Astrocyte of the hippocampus (primary cell): ENCODE results near the gene DUSP23.

ENCODE experiments used
- DNase-seq: peaks from one replicate; pipeline ENCODE4 v3.0.0; 2011; ENCODE audit warnings: low read depth, low spot score

DUSP23 gene

DNA sequence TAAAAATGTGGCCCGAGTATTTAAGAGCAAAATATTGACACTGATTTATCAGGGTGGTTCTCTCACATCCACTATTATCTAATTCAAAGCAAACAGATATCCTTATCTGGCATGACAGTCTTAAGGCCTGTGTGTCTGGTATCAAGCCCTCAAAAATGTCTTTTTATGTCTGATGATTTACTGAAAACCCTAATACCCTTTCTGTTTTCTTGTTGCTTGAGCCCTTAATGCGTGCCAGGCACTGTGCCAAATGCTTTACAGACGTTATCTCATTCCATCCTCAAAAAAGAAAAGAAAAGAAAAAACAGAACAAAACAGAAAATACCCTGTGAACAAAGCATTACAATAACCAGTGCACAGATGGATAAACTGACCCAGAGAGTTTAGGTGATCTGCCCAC is 5.7 kb downstream of the DUSP23 start:
- no peak for DNase-seq

DNA sequence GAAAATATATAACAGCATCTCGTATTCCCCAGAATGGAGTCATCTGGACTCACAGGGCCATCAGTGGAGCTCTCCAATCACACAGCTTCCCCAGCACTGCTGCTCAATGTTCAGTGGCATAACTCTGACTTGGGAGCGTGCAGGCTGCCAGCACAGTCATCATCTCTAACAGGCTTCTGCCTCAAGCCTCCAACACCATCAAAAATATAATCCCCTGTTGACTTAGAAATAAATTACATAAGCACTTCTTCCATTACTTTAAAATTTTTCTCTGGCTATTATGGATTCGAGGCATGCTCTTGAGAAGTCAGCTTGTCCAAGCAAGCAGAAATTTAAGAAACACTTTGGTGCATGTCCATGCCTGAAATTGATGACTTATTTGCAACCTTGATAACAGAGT is 6.2 kb downstream of the DUSP23 start:
- peak; percentile 30 for DNase-seq

DNA sequence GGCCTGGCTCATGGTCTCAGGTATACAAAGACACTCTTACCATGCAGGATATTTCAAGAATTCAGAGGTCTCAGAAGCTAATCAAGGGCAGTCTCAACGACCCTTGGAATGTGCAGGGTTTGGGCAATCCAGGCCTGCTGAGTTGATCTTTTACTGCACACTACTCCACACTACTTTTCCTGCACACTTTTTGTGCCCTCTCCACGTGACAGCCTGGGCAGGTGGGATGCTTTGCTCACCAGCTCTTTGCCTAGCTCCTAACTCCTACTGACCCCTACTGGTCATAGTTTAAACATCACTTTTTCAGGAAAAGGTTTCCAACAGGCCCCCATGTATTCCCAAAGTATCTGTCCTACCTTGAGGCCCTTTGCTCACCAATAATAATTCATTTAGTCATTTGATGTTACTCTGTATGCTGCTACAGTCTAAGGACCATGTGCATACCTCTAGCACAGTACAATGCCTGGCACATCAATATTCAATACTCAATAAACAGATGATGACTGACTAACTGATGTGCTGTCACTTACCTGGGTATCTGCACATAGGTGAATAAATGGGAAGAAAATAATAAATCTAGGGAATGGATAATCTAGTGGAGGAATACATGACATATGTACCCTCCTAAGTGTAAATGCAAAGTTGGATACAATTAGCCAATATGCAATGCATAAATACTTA is 9.6 kb downstream of the DUSP23 start:
- DNase-seq: peak; percentile 31

DNA sequence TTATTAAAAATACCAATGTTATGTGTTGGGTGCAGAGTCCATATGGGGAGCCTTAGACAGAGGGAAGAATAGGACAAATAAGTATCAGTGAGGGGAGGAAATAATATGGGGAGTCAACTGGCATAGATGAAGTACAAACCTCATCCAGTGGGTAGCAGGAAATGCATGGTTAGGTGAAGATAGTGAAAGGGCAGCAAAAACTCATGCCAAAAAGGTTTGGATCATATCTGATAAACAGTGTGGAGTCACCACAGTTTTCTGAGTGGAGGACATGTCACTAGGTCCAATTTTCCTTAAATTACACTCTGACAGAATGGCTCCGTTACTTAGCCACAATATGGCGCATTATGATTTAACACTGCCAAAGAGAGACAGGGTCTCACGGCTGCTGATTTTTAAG is 10.3 kb downstream of the DUSP23 start:
- DNase-seq: no peak

DNA sequence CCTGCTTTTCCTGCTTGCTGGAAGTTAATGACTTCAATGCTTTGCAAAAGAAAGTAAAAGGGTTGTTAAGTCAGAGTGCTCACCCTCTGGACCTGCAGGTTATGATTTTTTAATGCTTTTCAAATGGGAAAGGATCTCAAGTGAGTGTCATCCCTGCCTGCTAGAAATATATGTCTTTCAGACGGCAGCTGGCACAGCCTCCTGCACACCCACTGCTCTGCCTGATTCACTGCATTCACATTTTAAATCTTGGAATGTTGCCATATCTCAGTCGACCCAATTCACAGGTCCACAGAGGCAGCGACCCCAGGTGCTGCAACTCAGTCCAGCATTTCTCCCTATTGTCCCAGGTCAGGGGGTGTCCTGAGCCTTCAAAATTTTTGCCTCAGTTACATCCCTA is 10.7 kb downstream of the DUSP23 start:
- no peak for DNase-seq

DNA sequence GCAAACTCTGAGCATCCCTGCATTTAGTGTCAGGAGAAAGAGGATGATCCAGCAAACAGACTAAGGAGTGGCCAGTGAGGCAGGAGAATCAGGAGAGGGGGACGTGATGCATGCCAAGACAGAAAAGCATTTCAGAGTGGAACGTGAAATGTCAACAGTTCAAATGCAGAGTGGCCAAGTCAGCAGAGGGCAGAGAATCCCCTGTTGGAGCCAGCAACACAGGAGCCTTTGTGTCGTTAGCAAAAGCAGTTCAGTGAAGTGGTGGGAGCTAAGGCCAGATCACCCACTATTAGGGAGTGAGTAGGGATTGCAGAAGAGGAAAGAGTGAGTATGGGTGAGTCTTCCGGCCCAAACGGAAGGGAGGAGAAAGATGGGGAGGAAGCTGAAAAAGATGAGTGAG is 14.8 kb downstream of the DUSP23 start:
- DNase-seq: no peak

DNA sequence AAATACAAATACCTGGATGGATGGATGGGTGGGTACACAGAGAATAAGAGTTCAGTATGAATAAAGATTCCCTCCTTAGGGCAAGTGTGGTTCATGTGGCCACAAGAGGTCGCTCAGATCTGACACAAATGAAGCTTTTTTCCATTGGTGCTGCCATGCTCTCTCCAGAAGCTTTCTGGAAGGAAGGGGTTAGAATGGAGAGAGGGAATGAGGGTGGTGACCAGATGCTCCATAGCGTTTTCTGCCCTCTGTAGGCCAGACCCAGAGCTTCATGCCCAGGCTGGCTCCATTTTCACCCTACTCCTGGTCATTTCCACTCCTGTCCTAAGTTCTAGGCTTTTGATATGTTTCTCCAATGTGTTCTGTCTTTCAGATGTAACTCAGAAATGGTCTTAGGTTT is 18.1 kb downstream of the DUSP23 start:
- peak; percentile 86 for DNase-seq

DNA sequence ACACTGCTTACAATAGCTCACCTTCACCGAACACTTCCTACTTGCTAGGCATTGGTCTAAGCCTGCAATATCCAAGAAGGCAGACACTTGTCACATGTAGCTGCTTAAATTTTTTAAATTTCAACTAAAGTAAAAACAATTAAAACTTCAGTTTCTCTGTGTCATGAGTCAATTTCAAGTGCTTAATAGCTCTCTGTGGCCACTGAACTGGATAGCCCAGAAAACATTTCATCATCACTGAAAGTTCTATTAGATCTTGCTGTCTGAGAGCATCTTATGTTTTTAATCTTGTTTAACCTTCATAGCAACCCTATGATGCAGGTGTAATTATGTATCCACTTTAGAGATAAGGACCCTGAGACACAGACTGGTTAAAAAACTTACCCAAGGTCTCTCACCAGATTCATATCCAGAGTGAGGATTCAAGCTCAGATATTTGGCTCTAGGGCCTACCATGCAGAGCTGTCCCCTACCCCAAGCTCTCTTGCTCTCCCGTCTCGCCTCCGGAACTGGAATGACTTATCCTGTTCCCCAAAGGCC is 18.8 kb downstream of the DUSP23 start:
- DNase-seq: no peak

DNA sequence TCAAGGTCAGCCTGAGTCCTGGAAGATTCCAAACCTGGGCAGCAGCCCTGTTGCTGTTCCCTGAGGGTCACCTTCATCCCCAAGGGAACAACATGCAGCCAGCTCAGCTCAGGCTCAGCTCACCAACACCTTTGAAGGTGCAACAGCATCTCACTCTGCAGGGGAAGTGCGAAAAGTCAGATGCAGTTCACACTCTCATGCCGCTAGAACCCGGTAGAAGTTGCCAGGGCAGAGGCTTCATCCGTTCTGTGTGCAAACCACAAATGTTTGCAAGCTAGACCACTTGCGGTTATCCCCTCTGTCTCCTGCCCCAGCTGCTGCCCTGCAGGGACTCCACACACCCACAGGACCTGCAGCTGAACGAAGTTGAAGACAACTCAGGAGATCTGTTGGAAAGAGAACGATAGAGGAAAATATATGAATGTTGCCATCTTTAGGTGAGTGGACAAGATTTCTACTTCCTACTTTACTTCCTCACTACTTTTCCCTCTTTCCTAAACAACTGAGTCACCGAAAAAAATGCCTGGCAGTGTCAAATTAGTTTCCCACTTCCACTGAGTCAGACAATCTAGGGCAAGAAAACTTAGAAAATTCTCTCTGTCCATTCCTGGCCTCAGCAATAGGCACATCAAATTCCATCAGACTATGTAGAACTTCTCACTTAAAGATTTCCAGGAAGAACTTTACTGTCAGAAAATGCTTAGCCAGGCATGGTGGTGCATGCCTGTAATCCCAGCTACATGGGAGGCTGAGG is 19.6 kb downstream of the DUSP23 start:
- no peak for DNase-seq

DNA sequence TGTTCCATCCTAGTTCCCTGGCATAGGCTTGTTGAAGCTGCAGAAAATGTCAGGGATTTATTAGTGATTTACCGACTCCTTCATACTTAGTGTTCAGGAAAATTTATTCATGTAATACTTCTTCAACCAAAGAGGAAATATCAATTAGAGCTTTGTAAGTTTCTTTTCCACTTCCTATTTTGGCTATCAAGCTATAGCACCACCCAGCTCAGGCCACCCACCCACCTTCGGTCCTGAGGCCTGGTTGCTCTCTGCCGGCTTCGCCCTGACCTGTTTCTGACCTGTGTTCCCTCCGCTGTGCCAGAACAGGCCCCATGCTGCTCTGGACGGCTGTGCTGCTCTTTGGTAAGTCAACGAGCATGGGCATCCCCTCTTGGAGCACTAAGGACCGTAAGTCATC is 21.3 kb downstream of the DUSP23 start, which contains the start of gene FCRL6:
Gene FCRL6, plus strand, starts transcription at position 250 of the 400 bp plus-strand sequence. Its CDS starts 65 bp downstream, at position 315.
- no peak for DNase-seq

DNA sequence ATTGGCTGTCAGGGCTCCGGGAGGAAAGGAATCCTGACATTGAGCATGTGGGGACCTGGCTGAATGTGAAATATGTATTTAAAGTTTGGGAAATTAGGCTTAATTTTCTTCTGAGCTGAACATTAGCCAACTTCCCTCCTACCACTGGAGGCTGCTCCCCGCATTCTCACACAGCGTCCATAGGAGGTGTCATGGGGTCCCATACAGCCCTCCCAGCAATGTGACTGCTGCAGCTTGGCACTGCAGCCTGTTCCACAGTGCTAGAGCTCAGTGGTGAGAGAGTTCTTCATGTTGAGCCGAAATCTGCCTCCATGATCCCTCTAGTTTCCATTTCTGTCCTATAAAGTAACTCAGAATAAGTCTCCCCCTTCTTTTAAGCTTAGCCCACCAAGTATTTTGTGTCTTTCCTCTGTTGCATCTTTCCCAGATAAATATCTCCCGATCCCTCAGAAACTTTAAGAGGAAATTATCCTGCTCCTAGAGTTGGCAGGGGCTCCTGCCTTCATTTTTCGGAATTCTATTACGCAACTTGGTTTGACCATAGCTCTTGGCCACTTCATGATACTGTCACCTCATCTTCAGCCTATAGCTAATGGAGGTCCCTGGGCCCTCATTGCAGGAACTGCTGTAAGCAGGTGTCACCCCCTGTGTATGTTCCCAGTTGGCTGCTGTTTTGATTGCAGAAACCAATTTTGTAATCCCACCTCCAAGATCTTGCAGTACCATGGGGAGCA is 23.4 kb downstream of the DUSP23 start:
- no peak for DNase-seq

DNA sequence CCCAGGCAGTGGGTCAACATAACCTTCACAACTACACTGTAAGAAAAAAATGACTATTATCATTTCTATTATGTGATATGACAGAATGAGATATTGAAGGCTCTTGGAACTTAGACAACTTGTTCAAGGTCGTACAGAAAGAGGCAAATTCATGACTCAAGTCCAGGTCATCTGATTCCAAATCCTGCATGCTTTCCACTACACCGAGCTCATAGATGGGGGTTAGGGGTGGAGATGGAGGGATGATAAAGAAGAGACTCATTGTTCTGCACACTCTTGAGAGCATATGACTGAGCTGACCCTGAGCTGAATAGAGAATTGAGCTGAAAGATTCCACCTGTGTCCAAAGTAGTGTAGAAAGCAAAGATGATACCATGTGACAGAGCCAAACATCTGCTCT is 24.2 kb downstream of the DUSP23 start:
- DNase-seq: no peak

DNA sequence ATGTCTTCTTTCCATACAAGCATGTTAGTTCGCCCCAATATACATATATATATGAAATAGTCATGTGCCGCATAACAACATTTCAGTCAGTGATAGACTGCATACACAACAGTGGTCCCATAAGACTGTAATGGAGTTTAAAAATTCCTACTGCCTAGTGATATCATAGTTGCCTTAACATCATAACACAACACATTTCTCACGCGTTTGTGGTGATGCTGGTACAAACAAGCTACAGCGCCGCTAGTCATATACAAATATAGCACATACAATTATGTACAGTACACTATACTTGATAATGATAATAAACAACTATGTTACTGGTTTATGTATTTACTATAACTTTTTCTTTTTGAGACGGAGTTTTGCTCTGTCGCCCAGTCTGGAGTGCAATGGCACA is 35.2 kb downstream of the DUSP23 start:
- no peak for DNase-seq

DNA sequence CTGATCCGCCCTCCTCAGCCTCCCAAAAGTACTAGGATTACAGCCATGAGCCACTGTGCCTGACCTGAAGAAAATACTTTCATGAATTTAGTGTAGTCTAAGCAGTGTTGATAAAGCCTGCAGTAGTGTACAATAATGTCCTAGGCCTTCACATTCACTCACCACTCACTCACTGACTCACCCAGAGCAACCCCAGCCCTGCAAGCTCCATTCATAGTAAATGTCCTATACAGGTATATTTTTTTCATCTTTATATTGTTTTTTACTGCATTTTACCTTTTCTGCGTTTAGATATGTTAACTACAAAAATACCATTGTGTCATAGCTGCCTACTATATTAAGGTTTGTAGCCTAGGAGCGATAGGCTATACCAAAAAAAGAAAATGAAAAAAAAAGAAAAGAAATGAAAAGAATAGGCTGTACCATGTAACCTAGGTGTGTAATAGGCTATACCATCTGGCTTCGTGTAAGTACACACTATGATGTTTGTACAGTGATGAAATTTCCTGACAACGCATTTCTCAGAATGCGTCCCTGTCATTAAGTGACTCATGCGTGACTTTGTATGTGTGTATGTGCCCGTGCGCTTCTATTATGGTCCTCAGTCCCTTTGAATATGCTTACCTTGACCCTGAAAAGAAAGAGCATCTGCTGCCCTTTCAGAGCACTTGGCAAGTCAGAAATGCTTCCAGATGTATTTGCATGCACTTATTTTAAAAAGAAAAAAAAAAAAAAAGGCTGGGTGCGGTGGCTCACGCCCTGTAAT is 36.7 kb downstream of the DUSP23 start:
- no peak for DNase-seq

DNA sequence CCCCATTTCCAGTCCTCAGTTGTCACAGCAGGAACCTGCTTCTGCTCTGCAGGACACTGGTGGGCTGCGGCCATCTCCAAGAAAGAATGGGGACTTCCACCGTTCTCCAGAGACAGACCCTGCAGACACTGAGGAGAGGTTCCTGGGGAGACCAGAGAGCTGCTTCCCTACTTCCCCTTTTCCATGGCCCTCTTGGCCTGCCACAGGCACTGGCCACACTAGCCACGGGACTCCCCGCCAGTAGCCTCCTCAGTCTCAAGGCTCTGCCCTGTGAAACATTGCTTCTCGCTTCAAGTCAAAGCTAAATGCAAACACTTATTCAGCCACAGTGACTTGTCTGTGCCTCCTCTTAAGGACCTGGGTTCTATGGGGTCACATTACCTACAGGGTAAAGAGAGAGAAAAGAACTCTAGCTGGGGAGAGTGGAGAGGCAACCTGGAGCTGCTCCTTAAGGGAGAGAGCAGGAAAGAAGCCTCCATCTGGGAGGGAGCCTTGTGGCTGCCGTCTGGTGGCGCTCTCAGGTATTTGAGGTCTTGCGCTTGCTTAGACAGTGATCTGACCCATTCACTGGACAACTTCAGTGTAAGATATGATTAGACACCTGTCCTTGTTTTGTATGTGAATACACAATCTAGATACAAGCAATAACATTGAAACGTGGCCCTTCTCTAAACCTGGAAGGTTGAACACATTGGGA is 40.6 kb downstream of the DUSP23 start:
- DNase-seq: no peak

DNA sequence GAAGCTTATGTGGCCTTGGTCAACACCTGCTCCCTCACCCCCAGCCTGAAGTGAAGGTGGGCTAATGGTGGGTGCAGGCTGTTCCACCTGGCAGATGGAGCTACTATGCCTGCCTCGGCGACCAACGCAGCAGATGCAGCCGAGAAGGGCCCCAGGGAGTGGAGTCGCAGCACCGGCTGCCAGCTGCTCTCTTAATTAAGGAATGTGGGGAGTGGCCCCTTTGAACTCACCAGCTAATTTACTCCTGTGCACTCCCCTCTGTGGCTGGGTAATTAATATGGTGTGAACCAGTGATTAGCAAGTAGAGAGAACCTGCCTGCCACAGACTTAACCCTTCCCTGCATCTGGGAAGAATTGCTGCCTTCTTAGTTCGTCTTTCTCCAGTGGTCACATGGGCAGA is 42.6 kb downstream of the DUSP23 start:
- DNase-seq: no peak

DNA sequence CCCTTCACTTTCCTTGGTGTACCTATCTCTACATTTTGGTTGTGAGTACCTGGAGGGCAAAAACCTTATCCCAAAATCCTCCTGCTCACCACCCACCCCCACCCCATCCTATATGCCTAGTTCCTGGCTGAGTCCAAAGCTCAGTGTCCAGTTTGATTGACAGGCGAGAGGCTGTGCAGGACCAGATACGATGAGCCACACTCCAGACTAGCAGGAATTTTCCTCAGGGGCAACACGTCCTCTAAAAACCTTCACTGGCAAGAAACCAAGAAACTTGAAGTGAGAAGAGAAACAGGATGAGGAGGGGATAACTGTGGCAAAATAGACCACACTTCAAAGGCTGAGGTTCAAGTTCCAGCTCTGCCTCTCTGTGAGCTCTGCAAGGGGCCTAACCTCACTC is 44.8 kb downstream of the DUSP23 start:
- no peak for DNase-seq

DNA sequence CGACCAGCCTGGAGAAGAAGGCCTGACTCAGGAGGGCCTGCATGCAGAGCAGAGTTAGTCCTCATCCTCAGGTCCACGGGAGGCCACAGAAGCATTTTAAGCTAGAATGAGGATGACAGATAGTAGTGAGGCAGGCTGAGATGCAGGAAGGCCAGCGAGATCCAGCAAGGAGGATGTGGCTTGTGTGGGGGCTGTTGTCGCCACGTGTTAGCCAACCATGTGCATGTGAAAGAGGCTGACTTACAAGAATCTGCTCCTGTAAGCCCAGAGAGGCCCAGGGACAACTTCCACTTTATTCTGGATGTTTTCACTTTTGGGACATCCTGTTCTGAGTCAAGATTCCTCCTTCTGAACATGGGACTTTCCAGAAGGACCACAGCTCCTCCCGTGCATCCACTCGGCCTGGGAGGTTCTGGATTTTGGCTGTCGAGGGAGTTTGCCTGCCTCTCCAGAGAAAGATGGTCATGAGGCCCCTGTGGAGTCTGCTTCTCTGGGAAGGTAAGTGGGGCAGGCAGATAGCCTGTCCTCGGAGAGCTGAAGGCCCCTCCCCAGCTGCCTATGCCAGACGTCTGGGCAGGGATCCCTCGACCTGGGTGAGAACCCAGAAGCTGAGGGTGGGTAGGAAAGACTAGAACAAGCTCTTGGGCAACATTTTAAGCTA is 45.8 kb downstream of the DUSP23 start, which contains the start of gene SLAMF8:
Gene SLAMF8, plus strand, starts transcription at position 433 of the 661 bp plus-strand sequence. Its CDS starts 26 bp downstream, at position 459.
- no peak for DNase-seq

DNA sequence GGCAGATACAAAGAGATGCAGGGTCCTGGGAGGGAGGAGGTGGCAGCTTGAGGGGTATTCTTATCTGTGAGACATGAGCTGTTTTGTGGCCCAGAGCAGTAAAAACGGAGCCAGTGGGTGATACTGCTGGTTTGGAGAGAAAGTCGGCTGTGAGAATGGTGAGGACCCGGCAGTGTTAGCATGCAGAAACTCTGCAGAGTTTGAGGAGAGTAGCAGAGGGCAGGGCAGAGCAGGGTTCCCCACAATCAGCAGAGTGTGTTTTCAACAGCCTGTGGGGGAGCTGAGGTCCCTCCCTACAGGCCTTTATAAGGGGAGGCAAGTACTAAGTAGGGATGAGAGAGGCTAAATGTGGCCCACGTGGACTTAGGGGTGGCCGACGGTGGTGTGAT is 46.3 kb downstream of the DUSP23 start:
- no peak for DNase-seq

DNA sequence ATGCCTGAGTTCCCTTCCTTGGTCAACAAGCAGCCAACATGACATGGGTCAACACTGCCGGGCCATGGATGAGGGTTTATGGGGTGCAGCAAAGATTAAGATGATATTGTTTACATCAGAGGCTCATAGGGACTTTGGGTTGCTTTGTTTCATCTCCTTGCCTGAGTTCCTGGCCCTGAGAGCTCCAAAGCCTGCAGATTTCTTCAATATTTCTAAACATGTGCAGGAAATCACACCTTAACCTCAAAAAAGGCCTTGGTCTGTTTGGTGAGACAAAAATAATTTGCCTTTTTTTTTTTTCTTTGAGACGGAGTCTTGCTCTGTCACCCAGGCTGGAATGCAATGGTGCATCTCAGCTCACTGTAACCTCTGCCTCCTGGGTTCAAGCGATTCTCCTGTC is 46.8 kb downstream of the DUSP23 start:
- no peak for DNase-seq
